Activated CD8-positive, alpha-beta memory T cell treated with anti-CD3 and anti-CD28 coated beads for 1 hour (primary cell): ENCODE data around the gene ABCC3.
A peak's percentile ranks its signal among the peaks of the same experiment; 100 is the strongest.

Source experiments
- DNase-seq, 2 donors: peaks; one replicate each; pipeline ENCODE4 v3.0.0-alpha.2; 2020; ENCODE audit warnings: low read depth in 1 of 2; ENCODE audit errors: extremely low read depth in 1 of 2

Gene ABCC3

GRCh38 chr17:50607522-50608175 is 27.0 kb upstream of the ABCC3 start:
- DNase-seq, result no peak

GRCh38 chr17:50608700-50609379 is 25.8 kb upstream of the ABCC3 start:
- no peak for DNase-seq

GRCh38 chr17:50609380-50610074 is 25.2 kb upstream of the ABCC3 start:
- DNase-seq, result no peak

GRCh38 chr17:50611634-50612033 is 23.0 kb upstream of the ABCC3 start:
- DNase-seq, result no peak

- no peak for DNase-seq
Observed at GRCh38 chr17:50612281-50612680, 22.4 kb upstream of the ABCC3 start.

GRCh38 chr17:50613007-50613992 is 21.4 kb upstream of the ABCC3 start:
- no peak for DNase-seq

- DNase-seq, result no peak
Observed at GRCh38 chr17:50614471-50615051, 20.1 kb upstream of the ABCC3 start.

- no peak for DNase-seq
Observed at GRCh38 chr17:50615828-50616227, 18.9 kb upstream of the ABCC3 start.

GRCh38 chr17:50618300-50618699 is 16.4 kb upstream of the ABCC3 start:
- no peak for DNase-seq

GRCh38 chr17:50618941-50619340 is 15.7 kb upstream of the ABCC3 start:
- no peak for DNase-seq

- no peak for DNase-seq
Observed at GRCh38 chr17:50619489-50619888, 15.2 kb upstream of the ABCC3 start.

- no peak for DNase-seq
Observed at GRCh38 chr17:50620237-50620636, 14.4 kb upstream of the ABCC3 start.

GRCh38 chr17:50620858-50621257 is 13.8 kb upstream of the ABCC3 start:
- no peak for DNase-seq

GRCh38 chr17:50621574-50622031 is 13.1 kb upstream of the ABCC3 start:
- no peak for DNase-seq

GRCh38 chr17:50624321-50624934 is 10.3 kb upstream of the ABCC3 start:
- no peak for DNase-seq

GRCh38 chr17:50625032-50625871 is 9.4 kb upstream of the ABCC3 start:
- no peak for DNase-seq

GRCh38 chr17:50626037-50626574 is 8.6 kb upstream of the ABCC3 start:
- DNase-seq, result peak; percentile 27 to 47

GRCh38 chr17:50627036-50627781 is 7.5 kb upstream of the ABCC3 start:
- DNase-seq, result no peak
